SK-N-SH (cell line): ENCODE results near the gene FCER2. TPM values are rescaled to one million over a fixed set of nuclear protein-coding genes. Genes with fewer than 3 reads are reported as not detected.

ENCODE experiments used
- CTCF ChIA-PET: fragments of 300-600, 350-600 bp; formaldehyde crosslinking; extraction: SDS; loops from one replicate; lab custom pipeline; 2021; lab: Yijun Ruan, JAX
- POLR2A ChIA-PET: fragments of 350-600 bp; sonication (Branson Sonifier 250); formaldehyde crosslinking; extraction: SDS; loops from one replicate; lab custom pipeline; 2020; ENCODE audit warnings: antibody characterized with exemption, inconsistent platforms; lab: Yijun Ruan, JAX
- DNase-seq: peaks from one replicate; pipeline ENCODE4 v3.0.0; 2012
- H2AFZ ChIP-seq: fragments of 200-600 bp; sonication (generic); 2 replicates; pipeline ENCODE4 v1.8.1; 2016; ENCODE audit warnings: antibody characterized with exemption, mild to moderate bottlenecking, low read depth
- H3F3A ChIP-seq: fragments of 200-600 bp; sonication (generic); replicated peaks from 2 replicates; pipeline ENCODE3; 2016; ENCODE audit warnings: antibody characterized with exemption, mild to moderate bottlenecking; ENCODE audit not compliant: insufficient read depth
- H3K27ac ChIP-seq, 2 experiments: fragments of 200-500 bp in 1 of 2; fragments of 200-600 bp in 1 of 2; sonication (Bioruptor generic) in 1 of 2; sonication (generic), shearing (Covaris generic) in 1 of 2; 2 replicates each; pipeline versions ENCODE4 v1.5.1 to v1.6.1; 2014 to 2016; ENCODE audit warnings: low read depth in 2 of 2, inconsistent platforms in 1 of 2, low read length in 1 of 2, mild to moderate bottlenecking in 1 of 2, mixed read lengths in 1 of 2
- H3K27me3 ChIP-seq: fragments of 200-600 bp; sonication (generic), shearing (Covaris generic); 2 replicates; pipeline ENCODE4 v1.6.1; 2016; ENCODE audit warnings: mixed run types; ENCODE audit not compliant: insufficient read depth
- H3K36me3 ChIP-seq, 2 experiments: fragments of 200-500 bp in 1 of 2; fragments of 200-600 bp in 1 of 2; sonication (Bioruptor generic) in 1 of 2; sonication (generic) in 1 of 2; replicated peaks in 1 of 2; 2 replicates each; pipeline versions ENCODE3 to v1.5.1; 2014 to 2016; ENCODE audit warnings: low read length in 1 of 2, mild to moderate bottlenecking in 1 of 2; ENCODE audit not compliant: insufficient read depth in 2 of 2, control insufficient read depth in 1 of 2
- H3K4me1 ChIP-seq, 2 experiments: fragments of 200-500 bp in 1 of 2; fragments of 200-600 bp in 1 of 2; sonication (Bioruptor generic) in 1 of 2; sonication (generic), shearing (Covaris generic) in 1 of 2; 2 replicates each; pipeline versions ENCODE4 v1.5.1 to v1.6.1; 2014 to 2016; ENCODE audit warnings: low read depth in 1 of 2, low read length in 1 of 2, mixed run types in 1 of 2; ENCODE audit not compliant: insufficient read depth in 2 of 2, control insufficient read depth in 1 of 2
- H3K4me2 ChIP-seq: fragments of 200-600 bp; sonication (generic), shearing (Covaris generic); 2 replicates; pipeline ENCODE4 v1.6.1; 2017; ENCODE audit warnings: mixed run types
- H3K4me3 ChIP-seq, 2 experiments: fragments of 200-500 bp in 1 of 2; fragments of 200-600 bp in 1 of 2; sonication (Bioruptor generic) in 1 of 2; sonication (generic), shearing (Covaris generic) in 1 of 2; 2 replicates each; pipeline versions ENCODE4 v1.5.1 to v1.8.1; 2014 to 2016; ENCODE audit warnings: low read depth in 2 of 2, inconsistent platforms in 1 of 2, low read length in 1 of 2, mild to moderate bottlenecking in 1 of 2, mixed read lengths in 1 of 2, moderate library complexity in 1 of 2
- H3K79me2 ChIP-seq: fragments of 200-600 bp; sonication (generic); 2 replicates; pipeline ENCODE4 v1.8.1; 2017; ENCODE audit warnings: mild to moderate bottlenecking; ENCODE audit not compliant: insufficient read depth
- H3K9ac ChIP-seq: fragments of 200-600 bp; sonication (generic); 2 replicates; pipeline ENCODE4 v1.6.1; 2017; ENCODE audit warnings: mixed run types
- H3K9me2 ChIP-seq: fragments of 200-600 bp; sonication (generic); 2 replicates; pipeline ENCODE4 v1.6.1; 2017; ENCODE audit warnings: mixed run types
- H3K9me3 ChIP-seq: fragments of 200-600 bp; sonication (generic); 2 replicates; pipeline ENCODE4 v1.6.1; 2017; ENCODE audit warnings: mixed run types, mild to moderate bottlenecking, moderate library complexity
- H4K20me1 ChIP-seq: fragments of 200-600 bp; sonication (generic); 2 replicates; pipeline ENCODE4 v1.6.1; 2017; ENCODE audit warnings: mild to moderate bottlenecking, mixed run types; ENCODE audit not compliant: insufficient read depth
- CTCF ChIP-seq: fragments of 200-600 bp; sonication (generic); IDR thresholded peaks from 2 replicates; pipeline ENCODE4 v1.6.1; 2017; ENCODE audit warnings: antibody characterized with exemption, mild to moderate bottlenecking, moderate library complexity
- EP300 ChIP-seq, 2 experiments: IDR thresholded peaks; 2 replicates each; pipeline versions ENCODE4 v1.4.0 to v1.6.1; 2012; ENCODE audit warnings: borderline replicate concordance in 1 of 2, low read depth in 1 of 2, low read length in 1 of 2
- FOSL2 ChIP-seq: IDR thresholded peaks from 2 replicates; pipeline ENCODE4 v1.4.0; 2012; ENCODE audit warnings: low read depth, mild to moderate bottlenecking, moderate library complexity, borderline replicate concordance
- GABPA ChIP-seq: IDR thresholded peaks from 2 replicates; pipeline ENCODE4 v1.4.0; 2012; ENCODE audit warnings: low read depth, mild to moderate bottlenecking
- IRF3 ChIP-seq: fragments of 150-350 bp; IDR thresholded peaks from 2 replicates; pipeline ENCODE4 v1.6.1; 2016; ENCODE audit warnings: mild to moderate bottlenecking, low read depth, low read length
- JUND ChIP-seq: IDR thresholded peaks from 2 replicates; pipeline ENCODE4 v1.4.0; 2012
- NRF1 ChIP-seq: IDR thresholded peaks from 2 replicates; pipeline ENCODE4 v1.6.1; 2012; ENCODE audit warnings: low read depth, mild to moderate bottlenecking, low read length
- PBX3 ChIP-seq: IDR thresholded peaks from 2 replicates; pipeline ENCODE4; 2012
- REST ChIP-seq: IDR thresholded peaks from 2 replicates; pipeline ENCODE4 v1.6.1; 2012; ENCODE audit warnings: mild to moderate bottlenecking, low read depth, low read length, moderate library complexity
- SIN3A ChIP-seq: IDR thresholded peaks from 2 replicates; pipeline ENCODE4 v1.6.1; 2012; ENCODE audit warnings: low read depth, mild to moderate bottlenecking, low read length, moderate library complexity, borderline replicate concordance
- SMC3 ChIP-seq: IDR thresholded peaks from 2 replicates; pipeline ENCODE4 v1.6.1; 2012; ENCODE audit warnings: low read depth, low read length, improper control_type of control experiment
- TAF1 ChIP-seq: IDR thresholded peaks from 2 replicates; pipeline ENCODE4 v1.6.1; 2012; ENCODE audit warnings: low read depth, mild to moderate bottlenecking, low read length, moderate library complexity, borderline replicate concordance
- USF1 ChIP-seq: IDR thresholded peaks from 2 replicates; pipeline ENCODE4 v1.4.0; 2012; ENCODE audit warnings: low read depth, borderline replicate concordance
- WGBS: methylation state at CpG from one replicate; pipeline ENCODE4 v1.1.6; 2017; ENCODE audit warnings: low lambda C conversion rate; 5-methylcytosine and 5-hydroxymethylcytosine counted together
- polyA plus RNA-seq, 3 experiments: library from polyadenylated mRNA; depleted of rRNA; stranded (reverse); fragments of >200 nt; gene quantifications; 2 replicates each; pipeline ENCODE4 v1.2.3, GENCODE V29; 2012

Gene FCER2
- polyA plus RNA-seq, 1 of the 3 experiments (the other 2 are of a cell fraction): not detected

- Histone ChIP-seq H3K79me2 (no peaks in the 10 kb centered on the region), H4K20me1 (no peaks in the 10 kb centered on the region), H2AFZ (no peak overlapping the region), H3K4me1 (no peaks in the 10 kb centered on the region), H3K36me3 (no peaks in the 10 kb centered on the region), H3K27ac (no peak overlapping the region), H3K9me2 (no peaks in the 10 kb centered on the region), H3F3A (no peaks in the 10 kb centered on the region), H3K9me3 (no peaks in the 10 kb centered on the region), H3K9ac (no peak overlapping the region), H3K4me2 (no peak overlapping the region), H3K27me3 (peaks cover 56% of the 10 kb centered on the region), H3K4me3 (no peak overlapping the region)
- DNase-seq: no peak
- TF ChIP-seq TAF1 (no peak), REST (no peak), CTCF (no peak), EP300 (IDR thresholded peaks at IDR 0.05; ENCODE audit: borderline replicate concordance in 1 of 2, low read depth in 1 of 2, low read length in 1 of 2) (no peak), SIN3A (no peak), NRF1 (no peak), GABPA (no peak), IRF3 (no peak), USF1 (no peak), JUND (no peak), FOSL2 (no peak), SMC3 (no peak), PBX3 (no peak)
- ChIA-PET CTCF (interaction anchor here (1.5 to 2.9 kb wide), 4 partner anchors 10 to 94 kb away, joined by 7 to 10 read pairs (median 8); partner anchors contain the start of gene TRAPPC5), POLR2A (no interaction called here)
- 26% methylated on average over 8 of the region's 8 CpGs for WGBS
These were observed 40.0 kb downstream of the FCER2 start for GRCh38 chr19:7661744-7662538.
